HG02840 (cell line): Measurements from ENCODE around the gene POLR2L.

ENCODE experiments used
- ATAC-seq: cut with Tn5 transposase; IDR thresholded peaks from one replicate; pipeline ENCODE4 v1.9.1; 2021; ENCODE audit warnings: mild to moderate bottlenecking, moderate library complexity, moderate number of reproducible peaks; ENCODE audit not compliant: unreplicated experiment, low FRiP score

Gene POLR2L

DNA sequence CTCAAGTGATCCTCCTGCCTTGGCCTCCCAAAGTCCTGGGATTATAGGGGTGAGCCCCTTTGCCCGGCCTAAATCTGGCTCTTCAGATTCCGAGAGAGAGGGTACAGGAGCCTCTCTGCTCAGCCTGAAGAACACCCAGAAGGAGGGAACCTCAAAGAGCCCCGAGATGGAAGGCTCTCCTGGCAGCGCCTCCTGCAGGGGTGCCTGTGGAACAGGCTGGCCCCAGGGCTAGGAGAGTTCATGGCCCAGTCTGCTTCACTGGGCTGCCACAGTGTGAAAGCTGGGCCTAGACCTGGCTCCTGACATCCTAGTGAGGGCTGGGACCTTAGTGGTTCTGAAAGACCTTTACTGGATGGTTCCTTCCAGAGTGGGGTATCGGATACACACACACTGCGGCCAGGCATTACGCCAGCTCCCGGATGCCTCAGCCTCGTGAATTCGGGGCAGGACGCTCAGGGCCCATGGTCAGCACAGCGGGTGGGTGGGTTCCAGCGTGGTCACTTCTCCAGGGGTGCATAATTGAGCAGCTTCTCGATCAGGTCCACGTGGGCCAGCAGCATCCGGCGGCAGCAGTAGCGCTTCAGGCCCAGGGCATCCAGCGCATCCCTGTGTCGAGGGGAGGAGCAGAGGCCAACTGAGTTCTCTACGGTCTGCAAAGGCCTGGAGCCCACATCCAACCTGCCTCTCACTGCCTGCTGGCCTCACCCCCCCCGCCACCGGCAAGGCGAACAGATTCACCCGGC is 2.3 kb downstream of the POLR2L start:
- no peak for ATAC-seq

DNA sequence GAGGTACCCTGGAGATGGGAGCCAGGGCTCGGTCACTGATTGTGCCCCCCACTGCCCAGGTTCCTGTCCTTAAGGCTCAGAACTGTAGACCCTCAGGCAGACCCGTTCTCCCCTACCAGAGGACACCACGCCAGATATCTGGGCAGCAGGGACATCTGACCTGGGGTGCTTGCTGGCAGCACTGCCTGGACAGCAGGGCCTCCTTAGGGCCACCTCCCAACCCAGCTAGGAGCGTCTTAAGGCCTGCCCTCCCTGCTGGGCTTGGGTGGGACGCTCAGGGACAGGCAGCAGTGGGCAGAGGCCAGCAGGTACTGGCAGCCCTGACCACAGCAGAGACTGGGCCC is 3.1 kb downstream of the POLR2L start:
- ATAC-seq = no peak

DNA sequence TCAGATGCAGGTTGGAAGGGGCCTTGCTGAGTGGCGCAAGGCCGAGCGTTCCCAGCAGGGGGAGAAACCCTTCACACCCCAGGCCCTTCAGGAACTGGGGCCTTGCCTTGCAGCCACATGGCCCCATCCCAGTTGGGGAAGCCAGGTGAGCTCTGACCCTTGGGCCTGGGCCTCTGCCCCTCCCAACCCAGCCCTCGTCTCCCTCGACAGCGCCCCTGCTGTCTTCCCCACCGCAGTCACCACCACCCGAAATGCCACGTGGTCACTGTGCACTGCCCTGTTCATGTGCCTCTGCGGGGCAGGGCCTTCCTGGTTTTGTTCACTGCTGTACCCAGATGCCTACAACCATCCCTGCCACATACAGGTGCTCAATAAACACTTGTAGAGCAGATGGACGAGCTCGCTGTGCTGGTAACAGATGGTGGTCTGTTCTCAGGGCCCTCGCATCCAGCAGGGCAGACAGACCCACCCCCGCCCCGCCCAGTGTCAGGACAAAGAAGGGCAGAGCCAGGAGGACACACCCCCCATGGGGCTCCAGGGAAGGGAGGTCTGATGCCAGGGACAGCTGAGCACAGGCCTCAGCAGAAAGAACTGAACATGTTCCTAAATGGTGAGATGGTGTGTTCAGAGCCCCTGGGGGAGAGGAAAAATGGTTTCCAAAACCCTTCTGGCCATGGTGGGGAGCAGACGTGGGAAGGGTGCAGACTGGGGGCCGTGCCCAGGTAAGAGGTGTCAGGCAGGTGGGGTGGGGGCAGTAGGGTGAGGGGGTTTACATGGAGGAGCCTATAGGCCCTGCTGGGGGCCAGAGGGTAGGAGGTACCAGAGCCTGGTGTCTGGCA is 3.7 kb downstream of the POLR2L start:
- no peak for ATAC-seq

DNA sequence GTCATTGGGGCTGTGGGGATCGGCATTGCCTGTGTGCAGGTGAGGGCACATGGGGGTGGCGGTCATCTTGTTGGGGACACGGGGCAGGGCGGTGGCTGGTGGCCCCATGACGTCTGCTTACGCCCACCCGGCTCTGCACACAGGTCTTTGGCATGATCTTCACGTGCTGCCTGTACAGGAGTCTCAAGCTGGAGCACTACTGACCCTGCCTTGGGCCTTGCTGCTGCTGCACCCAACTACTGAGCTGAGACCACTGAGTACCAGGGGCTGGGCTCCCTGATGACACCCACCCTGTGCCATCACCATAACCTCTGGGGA is 4.4 kb downstream of the POLR2L start:
- no peak for ATAC-seq

DNA sequence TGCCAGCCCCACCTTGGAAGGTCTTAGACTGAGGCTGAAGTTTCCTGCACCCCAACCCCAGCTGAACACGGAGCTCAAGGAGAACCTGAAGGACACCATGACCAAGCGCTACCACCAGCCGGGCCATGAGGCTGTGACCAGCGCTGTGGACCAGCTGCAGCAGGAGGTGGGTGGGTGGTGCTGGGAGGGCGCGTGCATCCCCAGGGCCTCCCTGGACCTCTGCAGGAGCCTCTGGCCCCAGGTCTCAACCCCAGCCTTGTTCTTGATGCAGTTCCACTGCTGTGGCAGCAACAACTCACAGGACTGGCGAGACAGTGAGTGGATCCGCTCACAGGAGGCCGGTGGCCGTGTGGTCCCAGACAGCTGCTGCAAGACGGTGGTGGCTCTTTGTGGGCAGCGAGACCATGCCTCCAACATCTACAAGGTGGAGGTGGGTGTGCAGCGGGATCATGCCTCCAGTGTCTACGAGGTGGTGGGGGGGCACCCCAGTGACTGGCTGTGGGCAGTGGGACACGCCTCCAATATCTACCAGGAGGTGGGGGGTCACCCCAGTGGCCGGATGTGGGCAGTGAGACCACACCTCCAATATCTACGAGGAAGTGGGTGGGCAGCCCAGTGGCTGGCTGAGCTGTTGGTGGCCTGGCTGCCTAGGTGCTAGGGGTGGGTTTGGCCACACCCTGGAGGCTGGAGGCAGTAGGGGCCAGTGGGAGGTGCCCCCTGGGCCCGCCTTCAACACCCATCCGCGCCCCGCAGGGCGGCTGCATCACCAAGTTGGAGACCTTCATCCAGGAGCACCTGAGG is 4.9 kb downstream of the POLR2L start:
- ATAC-seq = no peak

DNA sequence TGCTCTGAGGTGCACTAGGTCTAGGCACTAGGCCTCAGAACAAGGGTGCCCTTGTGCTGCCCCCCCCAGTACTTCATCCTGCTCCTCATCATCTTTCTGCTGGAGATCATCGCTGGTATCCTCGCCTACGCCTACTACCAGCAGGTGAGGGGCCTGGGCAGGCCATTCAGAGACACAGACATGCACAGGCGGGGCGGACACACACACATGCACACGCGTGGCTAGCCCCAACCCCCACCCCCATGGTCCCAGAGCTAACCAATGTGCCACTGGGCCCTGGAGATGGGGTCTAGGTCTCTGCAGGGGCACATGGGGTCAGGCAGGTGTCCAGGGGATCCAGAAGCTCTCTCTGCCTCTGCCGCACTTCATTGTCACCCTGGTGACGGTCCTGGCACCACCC is 5.6 kb downstream of the POLR2L start:
- no peak for ATAC-seq

DNA sequence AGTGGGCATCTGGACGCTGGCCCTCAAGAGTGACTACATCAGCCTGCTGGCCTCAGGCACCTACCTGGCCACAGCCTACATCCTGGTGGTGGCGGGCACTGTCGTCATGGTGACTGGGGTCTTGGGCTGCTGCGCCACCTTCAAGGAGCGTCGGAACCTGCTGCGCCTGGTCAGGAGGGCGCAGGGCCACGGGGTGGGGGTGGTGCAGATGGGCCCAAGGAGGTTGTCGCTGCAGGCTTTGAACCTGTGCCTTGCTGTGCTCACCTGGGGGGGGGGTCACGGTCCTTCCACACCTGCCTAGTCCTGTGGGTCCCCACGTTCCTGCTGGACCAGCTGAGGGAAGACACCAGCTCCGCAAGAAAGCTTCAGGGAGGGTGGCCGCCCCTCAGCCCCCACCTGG is 6.1 kb downstream of the POLR2L start:
- no peak for ATAC-seq

DNA sequence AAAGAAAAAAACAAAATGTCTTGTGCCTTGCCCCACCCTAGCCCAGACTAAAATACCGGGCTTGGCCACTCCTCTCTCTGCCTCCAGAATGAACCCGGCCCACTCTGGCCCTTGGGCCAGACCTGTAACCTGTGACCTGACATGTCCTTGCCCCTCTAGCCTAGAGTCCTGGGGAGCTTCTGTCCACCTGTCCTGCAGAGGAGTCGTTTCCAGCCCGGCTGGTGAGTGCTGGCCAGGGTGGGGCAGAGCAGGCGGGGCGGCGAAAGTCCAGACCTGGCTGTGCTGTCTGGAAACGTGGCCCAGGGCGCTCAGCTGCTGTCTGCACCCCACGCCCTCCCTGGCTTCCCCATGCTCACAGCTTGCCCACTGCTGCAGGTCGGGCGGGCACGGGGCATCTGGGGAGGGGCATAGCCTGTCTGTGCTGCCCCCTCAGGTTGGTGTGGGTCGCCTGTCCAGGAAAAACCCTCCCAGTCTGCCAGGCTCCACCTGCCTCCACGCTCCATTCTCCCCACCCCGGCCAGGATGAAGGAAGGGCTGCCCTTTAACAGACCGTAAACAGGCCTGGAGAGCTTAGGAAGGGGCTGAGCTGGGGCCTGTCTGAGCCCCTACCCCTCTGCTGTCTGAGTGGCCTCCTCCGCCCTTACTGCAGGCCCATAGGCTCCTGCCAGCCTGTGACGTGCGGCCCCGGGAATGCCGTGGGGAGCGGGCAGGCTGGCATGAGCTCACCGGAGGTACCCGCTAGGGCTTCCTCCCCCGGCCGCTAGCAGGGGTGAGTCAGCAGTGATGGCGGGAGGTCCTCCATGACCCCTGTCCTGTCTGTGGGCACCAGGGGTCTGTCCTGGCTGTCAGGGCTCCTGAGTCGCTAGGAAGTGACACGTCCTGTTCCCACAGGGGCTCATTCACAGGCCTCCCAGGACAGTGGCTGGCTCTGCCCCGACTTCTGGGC is 7.7 kb downstream of the POLR2L start:
- ATAC-seq = no peak

DNA sequence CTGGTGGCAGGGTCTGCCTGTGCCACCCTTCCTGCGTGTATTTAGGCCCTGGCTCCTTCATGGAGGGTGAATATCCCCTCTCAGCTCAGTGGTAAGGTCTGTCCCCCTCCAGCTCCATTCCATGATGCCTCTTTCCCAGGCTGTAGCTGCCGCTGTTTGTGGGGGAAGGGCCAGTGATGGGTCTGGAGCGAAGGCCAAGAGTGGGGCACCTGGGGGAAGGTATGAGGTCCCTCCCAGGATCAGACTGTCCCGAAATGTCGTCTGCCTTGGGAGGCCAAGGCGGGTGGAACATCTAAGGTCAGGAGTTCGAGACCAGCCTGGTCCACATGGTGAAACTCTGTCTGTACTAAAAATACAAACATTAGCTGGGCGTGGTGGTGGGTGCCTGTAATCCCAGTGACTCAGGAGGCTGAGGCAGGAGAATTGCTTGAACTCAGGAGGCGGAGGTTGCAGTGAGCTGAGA is 8.4 kb downstream of the POLR2L start:
- no peak for ATAC-seq

DNA sequence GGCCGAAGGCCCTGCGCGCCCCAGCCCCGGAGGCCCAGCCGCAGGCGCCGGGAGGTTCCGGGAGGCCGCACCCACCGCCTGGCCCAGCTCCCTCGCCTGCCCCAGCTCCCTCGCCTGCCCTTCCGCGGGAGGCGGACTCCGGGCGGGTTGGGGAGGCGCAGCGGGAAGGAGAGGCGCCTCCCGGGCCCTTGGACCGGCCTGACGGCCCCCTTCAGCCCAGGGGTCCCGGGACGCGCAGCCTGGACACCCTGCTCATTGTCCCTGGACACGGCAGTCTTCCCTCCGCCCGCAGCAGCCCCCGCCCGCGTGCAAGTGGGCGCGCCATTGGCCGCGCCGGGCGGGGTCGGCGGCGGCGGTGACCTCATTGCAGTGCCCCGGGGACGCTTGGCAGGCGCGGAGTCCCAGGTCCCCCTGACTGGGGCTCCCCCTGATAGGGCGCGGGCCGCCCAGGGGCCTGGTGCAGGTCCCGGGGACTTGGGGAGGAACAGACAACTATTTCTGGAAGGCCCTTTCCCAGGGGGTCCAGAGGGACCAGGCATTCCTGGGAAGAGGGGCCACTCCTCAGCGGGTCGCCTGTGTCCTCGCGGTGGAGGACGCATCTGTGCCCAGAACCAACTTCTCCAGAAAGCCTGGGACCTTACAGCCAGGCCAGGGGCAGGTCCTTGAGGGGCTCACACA is 9.1 kb downstream of the POLR2L start:
- no peak for ATAC-seq

DNA sequence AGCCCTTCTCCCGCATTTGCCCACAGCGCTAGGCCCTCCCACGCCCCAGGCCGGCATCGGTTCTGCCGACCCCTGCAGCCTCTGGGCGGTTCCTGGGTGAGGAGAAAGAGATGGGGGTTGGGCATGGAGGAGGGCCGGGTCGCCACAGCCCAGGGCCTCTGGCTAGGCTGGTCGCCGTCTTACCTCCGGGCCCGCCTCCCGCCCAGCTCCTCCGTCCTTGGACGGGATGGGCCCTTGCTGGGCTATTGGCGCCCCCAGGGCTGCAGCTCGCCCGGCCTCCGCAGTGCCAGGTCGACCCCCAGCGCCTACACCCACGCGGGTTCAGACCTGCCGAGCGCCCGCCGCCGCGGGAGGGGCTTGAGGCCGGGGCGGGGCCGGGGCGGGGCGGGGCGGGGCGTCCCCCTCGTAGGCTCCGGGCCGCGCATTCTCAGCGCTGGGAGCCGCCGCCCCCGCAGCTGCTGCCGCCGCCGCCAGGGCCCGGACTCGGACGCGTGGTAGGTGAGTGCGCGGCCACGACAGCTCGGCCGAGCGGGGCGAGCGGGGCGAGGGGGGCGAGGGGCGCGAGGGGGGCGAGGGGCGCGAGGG is 9.7 kb downstream of the POLR2L start, which contains the start of gene CD151:
Gene CD151 (plus strand): TSS at position 424 of the 585 bp plus-strand sequence. CDS start 3,118 bp downstream, outside the sequence.
- no peak for ATAC-seq

DNA sequence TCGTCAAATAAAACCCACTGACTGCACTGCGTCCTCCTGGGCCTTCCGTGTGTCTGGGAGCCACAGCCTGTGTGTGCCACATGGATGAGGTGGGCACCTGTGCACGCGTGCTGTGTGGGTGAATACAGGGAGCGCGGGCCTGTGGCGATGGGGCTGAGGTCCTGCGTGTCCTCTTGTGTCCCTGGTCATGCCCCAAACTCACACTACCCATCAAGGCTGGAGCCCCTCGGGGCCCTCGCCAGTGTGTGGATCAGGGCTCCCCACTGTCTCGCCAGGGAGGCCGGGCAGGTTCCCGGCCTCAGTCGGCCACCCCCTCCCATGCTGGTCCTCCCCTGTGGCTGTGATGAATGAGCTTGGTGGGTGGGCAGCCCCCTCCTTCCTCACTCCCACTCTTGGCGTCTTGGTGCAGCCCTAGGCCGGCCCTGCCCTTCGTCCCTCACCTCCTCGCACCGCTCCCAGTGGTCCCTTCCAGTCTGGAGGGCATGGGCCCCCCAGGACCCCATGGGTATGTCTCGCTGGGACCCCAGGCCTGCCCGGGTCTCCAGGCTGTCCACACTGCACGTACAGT is 10.3 kb downstream of the POLR2L start:
- ATAC-seq = no peak

DNA sequence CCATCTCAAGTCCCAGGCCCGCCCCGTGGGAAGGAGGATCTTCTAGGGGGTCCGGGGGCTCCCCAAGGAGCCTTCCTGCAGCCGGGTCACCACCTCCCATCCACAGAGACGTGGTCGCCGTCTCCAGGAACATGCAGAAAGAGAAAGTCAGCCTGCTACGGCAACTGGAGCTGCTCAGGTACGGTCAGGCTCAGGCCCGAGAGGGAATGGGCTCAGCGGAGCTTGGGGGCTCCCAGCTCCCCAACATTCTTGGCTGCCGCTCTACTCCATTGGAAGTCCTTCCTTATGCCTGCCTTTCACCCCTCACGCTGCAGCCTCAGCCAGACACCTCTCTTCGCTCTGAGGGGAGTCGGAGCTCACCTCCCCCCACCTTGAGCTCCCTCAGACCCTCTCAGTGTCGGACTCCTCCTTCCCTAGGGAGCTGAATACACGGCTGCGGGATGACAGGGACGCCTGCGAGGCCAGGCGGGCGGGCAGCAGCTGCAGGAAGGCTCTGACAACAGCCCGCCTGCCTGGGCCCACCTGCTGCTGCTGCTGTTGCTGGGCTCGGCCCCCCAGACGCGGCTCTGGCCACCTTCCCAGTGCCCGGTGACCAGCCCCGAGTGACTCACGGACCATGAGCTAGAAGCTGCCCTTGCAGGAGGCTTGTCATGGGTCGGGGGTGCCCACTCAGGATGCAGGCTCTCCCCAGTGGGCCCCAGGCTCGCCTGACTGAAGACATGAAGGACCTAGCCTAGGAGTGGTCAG is 11.0 kb downstream of the POLR2L start:
- no peak for ATAC-seq

DNA sequence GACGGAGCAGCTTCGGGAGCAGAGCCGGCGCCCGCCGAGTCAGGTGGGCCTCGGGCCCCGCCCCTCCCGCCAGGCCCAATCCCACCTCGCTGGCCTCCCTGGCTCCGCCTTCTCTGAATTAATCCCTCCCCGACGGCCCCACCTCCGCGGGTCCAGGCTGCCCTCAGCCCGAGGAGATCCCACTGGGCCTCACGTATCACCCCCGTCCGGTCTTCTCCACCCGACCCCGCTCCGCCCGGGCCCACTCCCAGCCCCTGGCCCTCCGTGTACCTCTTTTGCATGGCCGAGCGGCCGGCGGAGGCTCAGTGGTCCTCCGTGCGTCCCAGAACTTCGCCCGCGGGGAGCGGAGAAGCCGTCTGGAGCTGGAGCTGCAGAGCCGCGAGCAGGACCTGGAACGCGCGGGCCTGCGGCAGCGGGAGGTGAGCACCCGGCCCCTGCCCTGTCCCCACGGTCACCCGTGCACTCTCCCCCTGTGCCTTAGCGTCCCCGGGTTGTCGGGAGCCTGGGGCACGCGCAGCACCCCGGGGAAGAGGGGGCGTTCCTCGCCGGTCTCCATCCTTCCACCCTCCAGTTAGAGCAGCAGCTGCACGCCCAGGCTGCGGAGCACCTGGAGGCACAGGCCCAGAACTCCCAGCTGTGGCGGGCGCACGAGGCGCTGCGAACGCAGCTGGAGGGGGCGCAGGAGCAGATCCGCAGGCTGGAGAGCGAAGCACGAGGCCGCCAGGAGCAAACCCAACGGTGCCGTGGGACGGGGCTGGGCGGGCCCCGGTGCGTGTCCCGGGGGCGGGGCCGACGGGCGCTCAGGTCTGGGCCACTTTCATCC is 11.8 kb downstream of the POLR2L start:
- no peak for ATAC-seq

DNA sequence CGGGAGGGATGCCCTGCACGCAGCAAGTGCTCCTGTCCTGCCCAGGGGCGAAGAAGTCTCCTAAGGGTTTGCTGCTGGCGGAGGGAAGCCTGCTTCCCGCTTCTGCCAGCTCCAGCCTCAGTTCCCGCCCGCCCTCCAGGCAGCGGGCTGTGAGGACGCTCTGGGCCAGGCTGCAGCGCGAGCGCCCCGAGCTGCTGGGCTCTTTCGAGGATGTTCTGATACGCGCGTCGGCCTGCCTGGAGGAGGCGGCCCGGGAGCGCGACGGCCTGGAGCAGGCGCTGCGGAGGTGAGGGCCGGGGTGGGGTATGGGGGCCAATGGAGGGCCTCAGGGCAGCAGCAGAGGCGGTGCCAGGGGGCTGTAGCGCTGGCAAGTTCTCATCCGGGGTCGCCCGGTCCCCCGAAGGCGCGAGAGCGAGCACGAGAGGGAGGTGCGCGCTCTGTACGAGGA is 12.5 kb downstream of the POLR2L start:
- ATAC-seq = no peak

DNA sequence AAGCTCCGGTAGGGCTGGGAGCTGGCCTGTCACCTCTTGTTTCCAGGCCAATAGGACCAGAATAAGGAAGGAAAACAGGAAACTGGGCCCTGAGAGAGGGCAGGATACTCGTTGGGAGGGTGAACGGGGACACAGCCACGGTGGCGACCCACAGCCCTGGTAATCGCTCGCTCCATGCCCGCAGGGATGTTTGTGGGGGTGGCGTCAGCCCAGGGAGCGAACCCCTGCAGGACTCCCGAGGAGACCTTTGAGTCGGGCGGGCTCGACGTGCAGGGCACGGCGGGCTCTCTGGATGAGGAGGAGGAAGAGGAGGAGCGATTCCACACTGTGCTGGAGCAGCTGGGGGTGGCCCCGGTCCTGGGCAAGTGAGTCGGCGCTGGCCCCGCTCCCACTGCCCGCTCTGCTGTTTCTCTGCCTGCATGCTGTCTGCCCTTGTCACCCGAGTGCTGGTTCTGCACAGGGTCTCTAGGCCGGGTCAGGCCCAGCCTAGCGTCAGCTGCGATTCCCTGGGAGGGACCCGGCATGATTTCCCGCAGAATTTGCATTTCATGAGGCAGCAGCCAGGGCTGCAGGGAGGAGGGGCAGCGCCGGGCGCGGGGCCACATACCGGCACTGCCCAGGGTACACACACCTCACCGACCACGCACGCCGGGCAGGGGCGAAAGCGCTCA is 13.0 kb downstream of the POLR2L start:
- no peak for ATAC-seq
